ENCODE results near the gene CNTNAP2.
"Not testable (repeated sequence)": the region's sequence is repeated elsewhere in the genome, so short reads cannot be mapped to it uniquely, and the experiment has no call there.

Gene CNTNAP2

DNA sequence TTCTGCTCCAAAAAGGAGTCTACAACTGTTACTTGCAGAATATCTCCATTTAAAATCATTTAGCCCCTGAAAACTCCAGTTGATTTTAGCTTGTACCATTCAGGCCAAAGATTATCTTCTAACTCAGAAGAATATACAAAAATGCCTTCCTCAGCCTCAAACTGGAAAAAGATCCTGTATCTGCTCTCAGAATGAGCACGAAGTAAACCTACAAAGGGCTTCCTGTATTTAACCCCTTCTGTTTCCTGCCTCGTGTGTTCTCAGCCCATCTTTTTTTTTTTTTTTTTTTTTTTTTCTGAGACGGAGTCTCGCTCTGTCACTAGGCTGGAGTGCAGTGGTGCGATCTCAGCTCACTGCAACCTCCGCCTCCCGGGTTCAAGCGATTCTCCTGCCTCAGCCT is 2334.9 kb downstream of the CNTNAP2 start:
- DNase-seq (ENCODE audit: low spot score) = not testable (repeated sequence)

GRCh38 chr7:148456351-148456750 is 2339.8 kb downstream of the CNTNAP2 start:
- DNase-seq (ENCODE audit: low spot score) = no peak

DNA sequence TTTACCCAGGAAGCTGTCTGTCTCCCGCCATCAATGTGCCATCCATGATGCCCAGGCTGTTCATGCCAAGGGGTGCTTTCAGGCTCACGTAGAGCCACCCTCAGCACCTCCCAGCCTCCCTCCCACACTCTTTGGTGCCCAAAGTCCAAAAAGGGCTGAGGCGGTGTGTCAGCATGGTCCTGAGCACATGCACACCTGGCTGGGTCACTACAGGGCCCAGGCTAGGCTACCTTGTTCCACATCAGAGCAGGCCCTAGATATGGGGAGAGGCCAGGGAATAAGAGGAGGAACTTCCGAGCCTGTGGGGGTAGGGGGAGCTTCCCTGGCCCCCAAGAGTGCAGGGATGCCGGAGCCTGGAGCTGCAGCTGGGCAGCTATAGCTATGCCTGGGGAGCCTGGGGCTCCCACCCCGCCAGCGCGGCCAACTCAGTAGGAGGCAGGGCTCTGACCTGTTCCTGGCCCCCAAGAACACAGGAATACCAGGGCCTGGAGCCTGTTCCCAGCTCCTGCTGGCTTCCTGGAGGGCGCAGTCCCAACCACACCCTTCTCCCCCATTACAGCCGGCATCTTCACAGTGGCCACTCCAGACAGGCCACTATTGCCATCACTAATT is 2340.8 kb downstream of the CNTNAP2 start:
- no peak for DNase-seq (ENCODE audit: low spot score)

DNA sequence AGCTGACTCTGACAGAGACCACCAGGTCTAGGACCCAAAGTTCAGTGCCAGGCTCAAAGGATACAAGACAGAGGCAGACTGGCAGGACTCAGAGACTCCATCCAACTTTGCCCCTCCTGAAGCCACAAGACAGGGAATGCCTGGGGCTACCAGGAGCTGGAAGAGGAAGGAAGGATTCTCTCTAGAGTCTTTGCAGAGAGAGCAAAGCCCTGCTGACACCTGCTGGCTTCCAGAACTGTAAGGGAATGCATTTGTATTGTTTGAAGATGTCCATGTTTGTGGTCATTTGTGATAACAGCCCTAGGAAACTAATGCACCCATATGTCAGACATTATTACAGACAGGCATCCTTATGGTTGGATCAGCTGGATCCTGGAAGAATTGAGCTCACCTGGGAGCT is 2341.7 kb downstream of the CNTNAP2 start:
- DNase-seq (ENCODE audit: low spot score) = no peak

DNA sequence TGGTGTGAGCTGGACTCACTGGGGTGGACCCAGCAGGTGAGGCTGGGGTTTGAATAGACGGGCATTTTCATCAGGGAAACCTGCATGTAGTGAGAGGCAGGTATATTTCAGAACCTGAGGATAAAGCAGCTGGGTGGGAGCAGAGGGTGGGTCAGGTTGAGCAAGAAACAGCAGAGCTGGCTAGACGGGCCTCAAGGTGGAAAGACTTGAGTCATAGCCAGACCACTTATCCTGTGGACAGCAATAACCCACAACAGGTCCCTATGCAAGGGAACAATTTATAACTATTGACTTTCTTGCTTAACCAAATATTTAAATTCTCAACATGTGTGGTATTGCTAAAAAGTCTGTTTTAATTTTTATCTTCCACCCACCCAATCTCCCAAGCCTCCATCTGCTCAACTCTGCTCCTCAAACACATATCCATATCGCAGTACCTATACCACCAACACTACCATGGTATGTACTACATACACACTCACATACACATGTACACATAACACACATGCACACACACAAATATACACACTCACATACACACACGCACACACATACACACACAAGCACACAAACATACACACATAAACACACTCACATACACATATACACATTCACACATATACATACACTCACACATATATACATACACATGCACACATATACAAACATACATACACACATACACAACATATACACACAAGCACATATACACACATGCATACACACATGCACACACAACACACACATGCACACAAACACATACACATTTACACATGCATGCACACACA is 2345.0 kb downstream of the CNTNAP2 start:
- no peak for DNase-seq (ENCODE audit: low spot score)

GRCh38 chr7:148462774-148463173 is 2346.2 kb downstream of the CNTNAP2 start:
- DNase-seq (ENCODE audit: low spot score) = not testable (repeated sequence)

DNA sequence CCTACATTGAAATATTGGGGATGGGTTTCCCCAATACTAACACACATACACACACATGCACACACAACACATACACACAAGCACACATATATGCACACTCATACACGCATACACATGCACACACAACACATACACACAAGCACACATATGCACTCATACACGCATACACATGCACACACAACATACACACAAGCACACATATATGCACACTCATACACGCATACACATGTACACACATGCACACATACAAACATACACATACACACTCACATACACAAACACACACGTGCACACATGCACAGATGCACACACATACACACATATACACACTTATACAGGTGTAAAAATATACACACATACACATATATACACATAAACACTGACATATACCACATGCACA is 2346.6 kb downstream of the CNTNAP2 start:
- no peak for DNase-seq (ENCODE audit: low spot score)

- DNase-seq (ENCODE audit: low spot score) = no peak
Observed at GRCh38 chr7:148464947-148465346, 2348.3 kb downstream of the CNTNAP2 start.

- not testable (repeated sequence) for DNase-seq (ENCODE audit: low spot score)
Observed at GRCh38 chr7:148465441-148465840, 2348.8 kb downstream of the CNTNAP2 start.

- DNase-seq (ENCODE audit: low spot score) = no peak
Observed at GRCh38 chr7:148466120-148466519, 2349.5 kb downstream of the CNTNAP2 start.

GRCh38 chr7:148468700-148469098 is 2352.1 kb downstream of the CNTNAP2 start:
- DNase-seq (ENCODE audit: low spot score) = no peak
